Measurements from ENCODE around the gene PRRG3. TPM values are rescaled to one million over a fixed set of nuclear protein-coding genes. Genes with fewer than 3 reads are reported as not detected.

Gene PRRG3
- total and polyA plus RNA-seq, 9 of the 15 experiments (the other 6 are each of a cell fraction or from before 2014, with no cell fraction given), result not detected

- TF ChIP-seq SMAD3 (CRISPR knock-in tag; conservative IDR thresholded peaks at IDR 0.05), result no peak
- no peak for TF ChIP-seq BRCA1 (IDR thresholded peaks at IDR 0.05)
- TF ChIP-seq BRCA1 (CRISPR knock-in tag; IDR thresholded peaks at IDR 0.05), result no peak
- TF ChIP-seq BHLHE40 (IDR thresholded peaks at IDR 0.05; ENCODE audit: low read length), result no peak
- TF ChIP-seq DIDO1 (tag; IDR thresholded peaks at IDR 0.05; ENCODE audit: low read depth), result no peak
- TF ChIP-seq MCM5 (IDR thresholded peaks at IDR 0.05; ENCODE audit: low read depth), result no peak
Measured at GRCh38 chrX:151687635-151688034, 7.6 kb upstream of the PRRG3 start (continued).

- DNase-seq (ENCODE audit: extremely low read depth in 1 of 4, low spot score in 3 of 4) (no peak), FAIRE-seq (no peak), ATAC-seq (no peak)
- Histone ChIP-seq H3K36me3 (ENCODE audit: control insufficient read depth, insufficient read depth, low read length) (no peaks in the 10 kb centered on the region), H3K79me2 (ENCODE audit: control insufficient read depth, insufficient read depth, low read length) (no peaks in the 10 kb centered on the region), H3K9ac (ENCODE audit: insufficient read depth in 1 of 2, low read depth in 2 of 2, low read length in 2 of 2) (no peak overlapping the region), H3K4me1 (replicated peaks in 1 of 2; ENCODE audit: control insufficient read depth in 2 of 2, insufficient read depth in 2 of 2, low read length in 2 of 2) (no peaks in the 10 kb centered on the region), H3K9me1 (ENCODE audit: control insufficient read depth, insufficient read depth, low read length) (no peaks in the 10 kb centered on the region), H3K4me3 (no peak overlapping the region), H3K9me3 (replicated peaks; ENCODE audit: control insufficient read depth, insufficient read depth, low read depth, low read length) (no peaks in the 10 kb centered on the region), H3K27ac (ENCODE audit: extremely low read depth, low read depth, low read length) (no peak overlapping the region), H4K20me1 (replicated peaks; ENCODE audit: control insufficient read depth, insufficient read depth, low read length) (no peaks in the 10 kb centered on the region), H3K4me2 (ENCODE audit: insufficient read depth, low read length) (no peak overlapping the region), H3K27me3 (ENCODE audit: control insufficient read depth in 2 of 2, insufficient read depth in 2 of 2, low read length in 2 of 2) (peaks cover 0 to 12% of the 10 kb centered on the region in 2 experiments; a peak in 3 of 5 replicates), H2AFZ (ENCODE audit: low read depth, low read length) (no peak overlapping the region)
- ChIA-PET POLR2A (no interaction called here), CTCF (ENCODE audit: low intra/inter-chr PET ratio) (no interaction called here)
- BruUV-seq (replicated peaks), result no TSS peak
- no peak for TF ChIP-seq ZNF740 (CRISPR knock-in tag; IDR thresholded peaks at IDR 0.05)
- TF ChIP-seq ZNF740 (tag; IDR thresholded peaks at IDR 0.05), result peak in 1 of 2 experiments; percentile 43; a peak in 1 of 4 replicates
- TF ChIP-seq ZNF584 (CRISPR knock-in tag; IDR thresholded peaks at IDR 0.05; ENCODE audit: low read depth), result no peak
- intact Hi-C loops (cut with micrococcal nuclease), result loop anchor here (10.0 kb wide), 1 partner anchor 914 kb away; no protein-coding TSS in a partner anchor
- in situ Hi-C loops (cut with MboI), result loop anchor here (10.0 to 25.0 kb wide), 2 partner anchors 344 to 926 kb away; no protein-coding TSS in a partner anchor
Measured at GRCh38 chrX:151688695-151689094, 6.6 kb upstream of the PRRG3 start.

Measured in K562 (cell line).